NK-92 (cell line): ENCODE results near the gene RBBP5.

Source experiments
- DNase-seq: peaks from one replicate; lab custom pipeline; 2025; ENCODE audit not compliant: unreplicated experiment; lab: John Stamatoyannopoulos, UW

The RBBP5 gene

DNA sequence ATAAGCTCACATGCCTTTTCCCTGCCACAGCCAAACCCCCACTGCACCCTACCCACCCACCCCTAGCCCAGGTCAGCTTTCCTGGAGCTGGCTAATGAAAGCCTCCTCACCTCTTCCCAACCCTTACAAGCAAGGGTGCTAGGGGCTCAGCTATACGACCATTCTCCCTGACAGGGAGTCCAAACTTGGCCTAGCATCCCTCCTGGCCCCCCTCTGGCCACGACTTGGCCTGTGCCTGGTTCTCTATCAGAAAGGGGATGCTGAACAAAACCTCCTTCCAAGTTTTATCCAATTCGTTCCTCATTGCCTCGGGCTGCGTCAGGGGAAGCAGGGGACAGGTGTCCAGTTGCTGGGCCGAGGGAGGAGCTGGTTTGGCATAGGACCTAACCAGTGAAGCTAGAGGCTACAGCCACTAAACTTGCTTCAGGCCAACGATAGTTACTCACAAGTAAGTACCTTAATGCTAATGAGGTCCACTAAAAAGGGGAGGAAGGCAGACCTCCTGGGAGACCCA lies 46.1 kb downstream of the RBBP5 start:
- no peak for DNase-seq

DNA sequence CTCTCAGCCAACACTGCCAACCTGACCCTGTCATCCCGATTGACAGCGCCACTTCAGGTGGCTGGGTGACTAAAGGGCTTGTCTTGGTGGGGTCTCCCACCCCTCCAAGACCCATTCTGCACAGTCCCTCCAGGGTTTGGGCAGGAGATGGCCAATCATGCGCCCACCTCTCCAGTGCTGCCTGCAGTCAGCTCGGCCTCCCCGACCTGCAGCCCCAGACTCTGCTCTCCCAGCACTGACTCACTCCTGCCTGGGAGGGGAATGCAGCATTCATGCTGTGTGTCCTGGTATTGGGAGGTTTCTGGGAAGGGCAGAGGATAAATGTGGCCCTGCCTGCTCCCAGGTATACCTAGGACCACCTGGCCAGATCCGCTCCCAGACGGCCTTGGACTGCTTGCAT lies 47.3 kb downstream of the RBBP5 start:
- DNase-seq = no peak

DNA sequence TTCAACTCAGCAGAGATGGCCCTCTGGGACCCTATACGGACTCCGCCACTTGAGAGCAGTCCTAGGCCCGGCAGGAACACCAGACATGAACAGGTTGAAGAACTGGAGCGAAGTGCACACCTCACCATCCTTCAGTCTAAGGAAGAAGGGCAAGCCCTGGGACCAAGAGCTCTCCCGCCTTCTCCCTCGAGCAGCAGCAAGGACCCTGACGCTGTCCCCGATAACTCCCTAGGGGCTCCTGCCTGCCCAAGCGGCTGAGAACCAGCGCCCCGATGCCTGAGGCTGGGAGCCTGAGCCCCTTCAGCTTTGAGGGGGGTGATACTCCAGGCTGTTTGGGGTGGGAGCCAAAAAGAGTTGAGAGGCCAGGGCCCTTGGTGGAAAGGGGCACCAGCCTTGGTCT lies 47.7 kb downstream of the RBBP5 start:
- DNase-seq = no peak

DNA sequence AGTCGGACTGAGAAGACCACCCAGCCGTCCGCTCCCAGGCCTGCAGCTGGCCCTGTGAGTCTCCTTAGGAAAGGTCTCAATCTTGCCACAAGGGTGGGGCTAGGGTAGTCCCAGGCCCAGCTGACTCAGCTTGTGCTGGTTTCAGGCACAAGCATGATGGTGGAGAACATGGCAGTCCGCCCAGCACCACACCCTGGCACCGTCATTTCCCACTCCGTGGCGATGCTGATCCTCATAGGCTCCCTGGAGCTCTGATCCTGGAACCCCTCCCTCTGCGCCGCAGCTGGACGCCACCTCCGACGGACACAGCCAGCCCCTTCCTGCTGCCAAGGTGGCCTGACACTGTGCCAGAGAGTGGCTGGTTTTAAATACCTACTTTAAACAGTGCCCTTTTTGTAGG lies 48.3 kb downstream of the RBBP5 start:
- DNase-seq = no peak

DNA sequence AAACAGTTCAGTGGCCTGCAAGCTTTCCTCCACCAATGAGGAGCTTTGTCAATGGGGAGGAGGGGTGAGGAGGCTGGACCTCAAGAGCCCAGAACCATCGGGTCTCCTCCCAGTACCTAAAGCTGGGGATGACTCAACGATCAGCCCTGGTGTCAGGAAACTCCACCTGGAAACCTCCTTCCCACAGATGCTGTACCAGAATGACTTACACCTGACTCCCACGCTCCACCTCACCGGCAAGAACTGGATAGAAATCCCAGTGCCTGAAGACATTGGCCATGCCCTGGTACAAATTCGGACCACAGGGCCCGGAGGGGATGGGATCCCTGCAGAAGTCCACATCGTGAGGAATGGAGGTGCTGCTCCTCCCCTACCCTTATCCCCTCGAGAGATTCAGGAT lies 48.9 kb downstream of the RBBP5 start:
- no peak for DNase-seq

DNA sequence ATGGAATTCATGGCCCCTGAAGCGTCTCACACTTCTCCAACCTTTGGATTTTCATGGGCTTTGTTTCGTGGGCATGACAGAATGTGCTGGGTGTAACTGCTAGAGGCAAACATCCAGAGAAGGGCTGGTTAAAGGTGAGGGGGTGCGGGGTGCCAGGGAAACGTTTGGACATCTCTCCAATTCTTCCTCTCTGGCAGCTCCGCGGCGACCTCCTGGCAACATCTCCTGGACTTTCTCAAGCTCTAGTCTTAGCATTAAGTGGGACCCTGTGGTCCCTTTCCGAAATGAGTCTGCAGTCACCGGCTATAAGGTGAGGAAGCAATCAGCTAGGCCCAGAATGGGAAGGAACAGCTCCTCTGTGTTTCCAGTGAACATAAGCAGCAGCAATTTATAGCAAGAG lies 49.5 kb downstream of the RBBP5 start:
- DNase-seq = no peak

DNA sequence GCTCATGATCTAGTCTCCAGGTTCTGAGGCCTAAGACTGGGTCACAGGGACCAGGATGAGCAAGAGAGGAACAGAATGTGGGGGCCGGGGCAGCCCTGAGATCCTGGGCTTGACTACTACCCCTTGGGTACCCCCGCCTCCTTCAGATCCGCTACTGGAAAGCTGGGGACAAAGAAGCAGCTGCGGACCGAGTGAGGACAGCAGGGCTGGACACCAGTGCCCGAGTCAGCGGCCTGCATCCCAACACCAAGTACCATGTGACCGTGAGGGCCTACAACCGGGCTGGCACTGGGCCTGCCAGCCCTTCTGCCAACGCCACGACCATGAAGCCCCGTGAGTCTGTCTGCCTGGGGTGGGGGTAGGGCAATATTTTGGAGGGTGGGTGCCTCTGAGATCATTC lies 50.0 kb downstream of the RBBP5 start:
- no peak for DNase-seq

DNA sequence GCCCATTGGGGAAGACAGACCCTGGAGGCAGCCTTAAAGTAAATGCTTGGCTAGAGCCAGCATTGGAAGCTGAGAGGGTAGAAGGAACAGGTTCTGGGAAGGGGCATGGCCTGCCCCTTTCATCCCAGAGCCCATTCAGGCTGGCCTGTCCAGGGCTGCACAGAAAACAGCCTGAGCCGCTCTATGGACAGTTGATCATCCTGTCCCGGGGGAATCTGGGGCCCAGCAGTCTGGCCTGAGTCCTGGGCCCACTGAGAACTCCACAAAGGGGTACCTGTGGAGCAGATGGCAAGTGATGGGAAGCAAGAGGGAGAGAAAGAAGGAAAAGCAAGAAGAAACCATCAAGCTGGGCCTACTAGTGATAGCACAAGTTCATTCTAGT lies 50.8 kb downstream of the RBBP5 start:
- no peak for DNase-seq

DNA sequence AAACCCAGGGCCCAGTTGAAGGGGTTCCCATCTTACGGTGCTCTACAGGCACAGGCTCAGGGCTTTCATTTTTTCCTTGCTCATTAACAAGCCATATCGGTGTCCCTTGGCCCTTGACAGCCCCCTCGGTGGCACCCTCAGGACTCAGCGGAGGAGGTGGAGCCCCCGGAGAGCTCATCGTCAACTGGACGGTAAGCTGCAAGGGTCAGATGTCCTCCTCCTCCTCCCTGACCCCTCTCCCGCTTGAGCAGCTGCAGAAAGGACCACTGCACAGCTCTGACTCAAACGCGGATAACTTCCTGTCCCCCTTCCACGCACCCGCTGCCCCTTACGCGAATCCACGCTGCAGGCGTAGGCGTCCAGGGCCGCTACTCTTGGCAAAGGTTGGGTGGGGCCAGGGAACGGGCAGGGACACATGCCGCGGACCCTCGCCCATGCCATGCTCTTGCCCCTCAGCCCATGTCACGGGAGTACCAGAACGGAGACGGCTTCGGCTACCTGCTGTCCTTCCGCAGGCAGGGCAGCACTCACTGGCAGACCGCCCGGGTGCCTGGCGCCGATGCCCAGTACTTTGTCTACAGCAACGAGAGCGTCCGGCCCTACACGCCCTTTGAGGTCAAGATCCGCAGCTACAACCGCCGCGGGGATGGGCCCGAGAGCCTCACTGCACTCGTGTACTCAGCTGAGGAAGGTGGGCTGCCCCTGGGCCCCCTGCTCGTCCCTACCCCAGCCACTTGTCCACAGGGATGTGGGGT lies 52.2 kb downstream of the RBBP5 start:
- no peak for DNase-seq

DNA sequence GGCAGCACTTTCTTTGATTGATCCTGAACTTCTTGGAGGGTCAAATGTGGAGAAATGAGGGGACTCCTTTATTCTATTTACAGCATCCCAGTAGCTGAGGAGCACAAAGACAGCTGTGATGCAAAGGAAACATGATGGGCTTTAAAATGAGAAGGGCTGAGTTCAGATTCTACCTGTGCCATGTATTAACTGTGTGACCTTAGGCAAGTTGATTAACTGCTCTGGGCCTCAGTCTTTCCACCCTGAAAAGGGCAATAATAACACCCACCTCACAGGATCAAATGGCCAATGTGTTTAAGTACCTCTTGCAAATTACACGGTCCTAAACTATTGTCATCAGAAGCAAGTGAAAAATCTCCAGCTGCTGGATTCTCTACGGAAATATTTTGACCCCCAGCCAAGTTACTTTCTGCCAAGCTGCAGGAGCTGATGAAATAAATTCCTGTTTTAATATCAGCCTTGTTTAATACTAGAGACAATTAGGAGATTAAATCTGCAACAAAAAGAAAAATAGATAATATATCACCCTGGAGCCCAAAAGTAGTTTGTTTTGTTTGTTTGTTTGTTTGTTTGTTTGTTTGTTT lies 53.2 kb downstream of the RBBP5 start:
- DNase-seq = no peak

DNA sequence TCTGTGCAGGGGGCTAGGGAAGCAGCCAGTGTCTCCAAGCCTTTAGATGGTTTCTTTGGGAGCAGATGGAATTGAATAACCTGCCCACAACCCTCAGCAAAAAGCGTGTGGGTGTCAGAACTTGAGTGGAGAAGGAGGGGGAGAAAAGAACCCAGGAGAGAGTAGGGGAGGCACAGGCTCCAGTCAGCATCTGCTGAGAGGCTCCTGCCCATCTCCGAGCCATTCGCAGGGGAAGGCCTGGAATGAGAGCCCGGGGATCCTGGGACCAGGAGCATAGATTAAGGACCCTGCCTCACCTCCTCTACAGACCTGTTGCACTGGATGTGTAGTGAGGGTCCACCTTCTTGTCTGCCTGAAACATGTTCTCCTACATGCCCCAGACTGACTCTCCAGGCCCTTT lies 53.8 kb downstream of the RBBP5 start:
- no peak for DNase-seq

DNA sequence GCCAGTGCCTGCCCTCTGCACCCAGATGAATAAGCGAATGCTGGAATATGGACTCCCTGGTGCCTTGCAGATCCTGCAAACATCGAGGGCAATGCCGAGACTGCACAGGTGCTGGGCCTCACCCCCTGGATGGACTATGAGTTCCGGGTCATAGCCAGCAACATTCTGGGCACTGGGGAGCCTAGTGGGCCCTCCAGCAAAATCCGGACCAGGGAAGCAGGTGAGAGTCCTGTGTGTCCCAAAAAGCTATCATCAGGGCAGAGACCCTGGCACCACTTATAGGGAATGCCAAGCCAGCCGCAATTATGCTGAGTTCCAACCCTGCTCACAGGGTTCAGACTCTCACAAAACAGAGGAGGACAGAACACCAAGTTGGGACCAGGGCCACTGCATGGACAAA lies 54.7 kb downstream of the RBBP5 start:
- no peak for DNase-seq

DNA sequence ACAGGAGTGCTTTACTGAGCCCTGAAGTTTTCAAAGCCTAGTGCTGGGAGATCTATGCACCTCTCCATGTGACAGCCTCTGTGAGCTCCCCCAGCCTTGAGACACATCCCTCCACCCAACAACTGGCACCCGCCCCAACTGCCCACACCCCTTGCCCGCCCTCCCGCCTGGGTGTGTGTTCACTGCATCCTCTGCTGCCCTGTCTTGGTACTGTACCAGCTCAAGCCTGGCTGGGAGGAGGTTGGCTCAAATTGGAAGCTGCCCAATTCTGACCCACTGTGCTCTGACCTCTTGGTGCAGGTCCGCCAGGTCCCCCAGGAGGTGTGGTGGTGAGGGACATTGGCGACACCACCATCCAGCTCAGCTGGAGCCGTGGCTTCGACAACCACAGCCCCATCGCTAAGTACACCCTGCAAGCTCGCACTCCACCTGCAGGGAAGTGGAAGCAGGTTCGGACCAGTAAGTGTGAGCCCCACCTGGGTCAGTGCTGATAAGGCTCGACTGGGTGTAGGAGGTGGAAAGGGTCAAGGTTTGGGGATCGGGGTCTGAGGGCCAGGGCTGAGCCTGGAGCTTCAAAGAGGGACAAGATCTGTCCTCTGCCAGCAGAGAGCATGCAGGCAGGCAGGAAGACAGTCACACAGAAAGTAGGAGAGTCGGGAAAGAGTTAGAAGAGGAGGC lies 55.5 kb downstream of the RBBP5 start:
- DNase-seq = no peak

DNA sequence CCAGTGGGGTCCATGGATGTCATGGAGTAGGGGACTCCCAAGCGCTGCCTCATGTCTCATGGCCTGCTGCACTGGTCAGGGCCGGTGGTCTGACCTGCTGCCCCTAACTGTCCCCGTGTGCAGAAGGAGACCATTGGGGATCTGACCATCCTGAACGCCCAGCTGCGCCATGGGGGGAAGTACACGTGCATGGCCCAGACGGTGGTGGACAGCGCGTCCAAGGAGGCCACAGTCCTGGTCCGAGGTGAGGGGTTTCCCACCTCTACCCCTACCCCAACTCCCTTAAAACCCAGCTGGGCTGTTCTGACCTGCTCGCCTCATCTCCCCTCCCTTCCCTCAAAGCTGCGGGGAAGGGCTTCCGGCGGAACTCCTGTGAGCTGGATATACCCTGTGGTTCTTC lies 56.1 kb downstream of the RBBP5 start:
- DNase-seq = no peak

DNA sequence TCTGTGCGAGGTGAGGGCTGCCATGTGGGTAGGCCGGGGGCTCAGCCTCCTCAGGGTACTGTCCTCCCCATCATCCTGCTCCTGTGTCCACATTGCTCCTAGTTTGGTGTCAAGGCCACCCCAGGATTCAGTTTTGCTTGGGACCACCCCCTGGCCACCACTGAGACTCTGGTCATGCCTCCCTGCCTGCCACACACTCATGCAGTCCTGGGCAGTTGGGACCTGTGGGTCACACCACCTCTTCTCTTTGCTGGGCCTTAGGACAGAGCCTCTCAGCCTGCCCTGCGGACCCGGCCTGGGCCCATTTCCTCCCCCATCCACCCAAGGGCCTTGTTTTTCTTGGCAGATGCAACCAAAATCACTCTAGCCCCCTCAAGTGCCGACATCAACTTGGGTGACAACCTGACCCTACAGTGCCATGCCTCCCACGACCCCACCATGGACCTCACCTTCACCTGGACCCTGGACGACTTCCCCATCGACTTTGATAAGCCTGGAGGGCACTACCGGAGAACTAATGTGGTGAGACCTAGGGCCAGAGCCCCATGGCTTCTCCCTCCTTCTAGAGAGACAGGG lies 56.9 kb downstream of the RBBP5 start:
- DNase-seq = no peak

DNA sequence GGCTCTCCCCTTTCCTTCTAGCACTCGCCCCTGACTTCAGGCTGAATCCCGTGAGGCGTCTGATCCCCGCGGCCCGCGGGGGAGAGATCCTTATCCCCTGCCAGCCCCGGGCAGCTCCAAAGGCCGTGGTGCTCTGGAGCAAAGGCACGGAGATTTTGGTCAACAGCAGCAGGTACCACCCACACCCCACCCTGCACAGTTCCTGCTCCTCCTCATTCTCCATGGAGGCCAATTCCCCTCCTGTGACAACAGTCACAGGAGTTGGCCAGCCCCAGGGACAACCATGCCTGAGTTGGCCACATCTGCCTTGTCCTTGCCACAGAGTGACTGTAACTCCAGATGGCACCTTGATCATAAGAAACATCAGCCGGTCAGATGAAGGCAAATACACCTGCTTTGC lies 57.5 kb downstream of the RBBP5 start:
- DNase-seq = no peak

DNA sequence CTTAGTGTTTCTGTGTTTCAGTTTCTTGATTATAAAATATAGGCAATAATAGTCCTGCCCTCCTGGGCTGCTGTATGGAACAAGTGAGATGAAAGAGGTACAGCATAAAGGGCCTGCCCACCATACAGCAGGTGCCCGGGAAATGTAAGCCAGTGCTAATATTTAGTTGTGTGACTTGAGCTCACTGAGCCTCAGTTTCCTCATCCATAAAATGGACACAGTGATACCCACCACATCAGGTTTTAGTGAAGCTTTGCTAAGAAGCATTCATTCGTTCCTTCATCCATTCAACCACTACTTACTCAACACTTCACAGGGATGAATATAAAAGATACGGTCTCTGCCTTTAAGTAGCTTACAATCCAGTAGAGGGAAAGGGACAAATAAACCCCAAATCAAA lies 58.9 kb downstream of the RBBP5 start:
- DNase-seq = no peak

DNA sequence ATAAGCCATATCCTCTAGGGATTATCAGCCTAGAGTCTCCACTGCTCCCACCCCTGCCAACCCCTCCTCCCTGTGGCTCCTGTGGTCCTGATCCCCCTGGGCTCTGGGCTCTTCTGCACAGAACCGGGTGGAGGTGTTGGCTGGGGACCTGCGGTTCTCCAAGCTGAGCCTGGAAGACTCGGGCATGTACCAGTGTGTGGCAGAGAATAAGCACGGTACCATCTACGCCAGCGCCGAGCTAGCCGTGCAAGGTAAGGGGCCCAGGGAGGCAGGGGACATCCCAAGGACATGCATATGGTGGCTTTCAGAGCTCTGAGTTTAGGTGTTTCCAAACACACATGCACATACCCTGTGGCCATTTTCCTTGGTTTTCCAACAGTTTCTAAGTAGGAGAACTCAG lies 59.5 kb downstream of the RBBP5 start:
- no peak for DNase-seq

DNA sequence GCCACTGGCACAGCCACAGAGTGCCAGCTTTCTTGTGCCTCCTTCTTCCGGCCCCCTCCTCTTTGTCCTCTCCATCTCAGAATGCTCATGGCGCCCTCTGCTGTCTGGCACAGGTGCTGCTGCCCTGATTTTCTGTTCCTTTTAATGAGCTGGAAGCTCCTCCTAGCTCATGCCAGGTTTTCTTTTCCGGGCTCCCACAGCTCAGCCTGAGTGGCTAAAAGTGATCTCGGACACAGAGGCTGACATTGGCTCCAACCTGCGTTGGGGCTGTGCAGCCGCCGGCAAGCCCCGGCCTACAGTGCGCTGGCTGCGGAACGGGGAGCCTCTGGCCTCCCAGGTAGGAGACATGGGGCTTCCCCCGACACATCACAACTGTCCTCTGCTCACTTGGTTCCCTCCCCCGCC lies 60.1 kb downstream of the RBBP5 start:
- DNase-seq = no peak

DNA sequence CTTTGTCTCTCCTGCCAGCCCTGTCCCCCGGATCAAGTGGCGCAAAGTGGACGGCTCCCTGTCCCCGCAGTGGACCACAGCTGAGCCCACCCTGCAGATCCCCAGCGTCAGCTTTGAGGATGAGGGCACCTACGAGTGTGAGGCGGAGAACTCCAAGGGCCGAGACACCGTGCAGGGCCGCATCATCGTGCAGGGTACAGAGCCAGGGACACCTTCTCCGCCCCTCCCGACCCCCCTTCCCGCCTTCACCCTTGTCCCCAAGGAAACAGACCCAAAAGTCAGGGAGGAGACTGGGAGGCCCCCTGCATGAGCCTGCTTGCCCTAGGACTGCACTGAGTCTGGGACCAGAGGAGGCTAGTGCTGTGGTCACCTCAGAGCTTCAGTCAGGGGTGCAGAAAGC lies 60.6 kb downstream of the RBBP5 start:
- no peak for DNase-seq

DNA sequence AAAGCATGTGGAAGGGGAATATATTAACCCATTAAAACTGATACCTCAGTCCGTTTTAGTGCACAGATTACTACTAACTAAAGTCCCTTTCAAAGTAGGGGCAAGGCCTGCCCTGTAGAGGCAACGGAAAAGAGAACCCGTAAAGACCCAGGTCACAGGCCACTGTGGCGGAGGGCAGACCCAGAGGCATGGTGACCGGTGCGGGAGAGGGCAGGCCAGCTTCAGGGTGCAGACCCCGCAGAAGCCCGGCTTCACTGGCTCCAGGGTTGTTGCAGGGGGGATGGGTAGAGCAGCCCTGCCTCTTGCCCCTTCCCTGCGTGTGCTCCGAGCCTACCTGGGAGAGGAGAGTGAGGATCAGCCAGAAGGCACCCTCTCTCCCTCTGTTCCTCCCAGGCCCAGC lies 61.0 kb downstream of the RBBP5 start:
- DNase-seq = no peak

DNA sequence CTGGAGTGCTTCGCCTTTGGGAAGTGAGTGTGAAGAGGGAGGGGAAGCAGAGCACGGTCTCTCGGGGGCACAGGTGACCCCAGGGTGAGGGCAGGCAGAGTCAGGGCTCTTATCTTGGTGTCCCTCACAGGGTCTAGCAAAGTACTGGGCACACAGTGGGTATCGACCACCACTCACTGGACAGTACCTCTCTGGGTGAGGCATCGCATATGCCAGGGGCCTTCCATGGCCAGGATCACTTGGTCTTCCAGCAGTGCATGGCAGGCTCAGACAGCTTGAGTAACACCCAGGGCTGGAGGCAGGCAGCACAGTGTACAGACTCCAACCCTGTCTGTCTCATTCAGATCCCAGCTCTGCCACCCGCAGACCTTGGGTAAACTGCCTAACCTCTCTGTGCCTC lies 62.1 kb downstream of the RBBP5 start:
- DNase-seq = no peak
